ENCODE data around the gene ERAS.

GRCh38 chrX:48798318-48798717 lies 28.0 kb upstream of the ERAS start:
- no peak for TF ChIP-seq EP300 (IDR thresholded peaks at IDR 0.05)
- TF ChIP-seq POLR2A (IDR thresholded peaks at IDR 0.05), result no peak
- TF ChIP-seq CTCF (IDR thresholded peaks at IDR 0.05), result no peak
